GM18526 (cell line): ENCODE measurements around the gene LMTK3.

Experiments used
- POLR2A ChIP-seq: IDR thresholded peaks from 3 replicates; pipeline ENCODE4 v1.6.1; 2011; ENCODE audit not compliant: insufficient read length; ENCODE audit errors: extremely low read depth

Gene LMTK3

GRCh38 chr19:48501494-48502349, 9.9 kb downstream of the LMTK3 start:
- no peak for TF ChIP-seq POLR2A

- no peak for TF ChIP-seq POLR2A
Measured at GRCh38 chr19:48500830-48501493, 10.7 kb downstream of the LMTK3 start.

GRCh38 chr19:48499316-48500090, 12.1 kb downstream of the LMTK3 start:
- TF ChIP-seq POLR2A = no peak

- TF ChIP-seq POLR2A = no peak
Measured at GRCh38 chr19:48498595-48499311, 12.9 kb downstream of the LMTK3 start.

GRCh38 chr19:48497728-48498594, 13.7 kb downstream of the LMTK3 start:
- no peak for TF ChIP-seq POLR2A

GRCh38 chr19:48496959-48497727, 14.5 kb downstream of the LMTK3 start:
- TF ChIP-seq POLR2A = no peak

GRCh38 chr19:48495396-48495795, 16.2 kb downstream of the LMTK3 start:
- no peak for TF ChIP-seq POLR2A

GRCh38 chr19:48493718-48494401, 17.8 kb downstream of the LMTK3 start:
- TF ChIP-seq POLR2A = no peak

GRCh38 chr19:48492925-48493717, 18.5 kb downstream of the LMTK3 start:
- TF ChIP-seq POLR2A = peak; percentile 38

GRCh38 chr19:48491793-48492123, 19.9 kb downstream of the LMTK3 start:
- no peak for TF ChIP-seq POLR2A

- TF ChIP-seq POLR2A = no peak
Measured at GRCh38 chr19:48490981-48491792, 20.4 kb downstream of the LMTK3 start.
